AG04449 (cell line): Measurements from ENCODE around the gene MYL6B.
"Not testable (repeated sequence)": the region's sequence is repeated elsewhere in the genome, so short reads cannot be mapped to it uniquely, and the experiment has no call there.

Source experiments
- CTCF ChIA-PET: fragments of 350-600 bp; formaldehyde crosslinking; extraction: SDS; loops from one replicate; lab custom pipeline; 2021; ENCODE audit warnings: antibody characterized with exemption; lab: Yijun Ruan, JAX
- POLR2A ChIA-PET: fragments of 400-600, 350-600 bp; formaldehyde crosslinking; extraction: SDS; loops from one replicate; lab custom pipeline; 2020; ENCODE audit warnings: antibody characterized with exemption, inconsistent platforms; lab: Yijun Ruan, JAX
- DNase-seq: peaks from one replicate; pipeline ENCODE4 v3.0.0-alpha.2; 2010; ENCODE audit warnings: low read depth, low spot score
- H3K4me3 ChIP-seq: 2 replicates; pipeline ENCODE4 v1.5.1; 2011; ENCODE audit warnings: low read depth, mild to moderate bottlenecking, control low read depth, low read length
- TF ChIP-seq, protein P1 (sequence below): IDR thresholded peaks from one replicate; pipeline ENCODE4 v1.5.1; 2011; ENCODE audit warnings: mild to moderate bottlenecking, moderate library complexity, low read length, control low read depth, inconsistent platforms; ENCODE audit not compliant: insufficient read depth; ENCODE audit errors: missing control alignments

The MYL6B gene

DNA sequence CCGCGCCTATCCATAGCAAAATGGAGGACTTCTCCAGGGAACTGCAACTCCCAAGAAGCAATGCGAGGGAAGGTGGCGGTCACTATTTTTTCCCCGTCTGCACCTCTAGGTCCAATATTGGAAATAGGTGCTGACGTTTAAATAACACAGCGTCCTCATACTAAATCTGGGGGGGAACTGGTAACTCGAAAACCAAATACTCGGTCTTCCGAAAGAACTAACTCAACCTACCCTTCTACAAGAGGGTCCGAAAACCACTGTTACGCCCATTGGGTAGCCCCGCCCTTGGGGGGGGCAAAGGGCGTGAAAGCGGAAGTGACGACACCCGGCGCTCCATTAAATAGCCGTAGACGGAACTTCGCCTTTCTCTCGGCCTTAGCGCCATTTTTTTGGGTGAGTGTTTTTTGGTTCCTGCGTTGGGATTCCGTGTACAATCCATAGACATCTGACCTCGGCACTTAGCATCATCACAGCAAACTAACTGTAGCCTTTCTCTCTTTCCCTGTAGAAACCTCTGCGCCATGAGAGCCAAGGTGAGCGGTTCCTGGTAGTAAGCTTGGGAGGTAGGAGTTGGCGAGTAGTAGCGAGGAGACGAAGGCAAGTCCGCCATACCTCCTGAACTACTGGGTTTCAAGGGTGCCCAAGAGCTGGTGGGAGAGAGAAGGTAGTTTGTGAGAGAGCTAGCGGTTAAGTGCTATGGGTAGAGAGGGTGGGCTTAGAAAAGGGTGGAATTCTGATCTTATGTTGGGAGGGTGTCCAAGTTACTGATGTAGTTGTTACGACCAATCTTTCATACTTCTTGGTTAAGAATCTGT, 35.9 kb upstream of the MYL6B start, which contains the start of gene RPL41:
RPL41 (plus strand) TSS at position 367 of the 815 bp plus-strand sequence.
- ChIA-PET CTCF (interaction anchor here (0.6 to 12.9 kb wide), 8 partner anchors 9 to 78 kb away, joined by 3 to 311 read pairs (median 18); partner anchors contain the start of genes ESYT1, MYL6B and SMARCC2), POLR2A (interaction anchor here (0.7 to 4.7 kb wide), 7 partner anchors 12 to 73 kb away, joined by 3 to 49 read pairs (median 10); partner anchors contain the start of genes ESYT1, MYL6, PA2G4 and SMARCC2)
- TF ChIP-seq, protein P1, sequence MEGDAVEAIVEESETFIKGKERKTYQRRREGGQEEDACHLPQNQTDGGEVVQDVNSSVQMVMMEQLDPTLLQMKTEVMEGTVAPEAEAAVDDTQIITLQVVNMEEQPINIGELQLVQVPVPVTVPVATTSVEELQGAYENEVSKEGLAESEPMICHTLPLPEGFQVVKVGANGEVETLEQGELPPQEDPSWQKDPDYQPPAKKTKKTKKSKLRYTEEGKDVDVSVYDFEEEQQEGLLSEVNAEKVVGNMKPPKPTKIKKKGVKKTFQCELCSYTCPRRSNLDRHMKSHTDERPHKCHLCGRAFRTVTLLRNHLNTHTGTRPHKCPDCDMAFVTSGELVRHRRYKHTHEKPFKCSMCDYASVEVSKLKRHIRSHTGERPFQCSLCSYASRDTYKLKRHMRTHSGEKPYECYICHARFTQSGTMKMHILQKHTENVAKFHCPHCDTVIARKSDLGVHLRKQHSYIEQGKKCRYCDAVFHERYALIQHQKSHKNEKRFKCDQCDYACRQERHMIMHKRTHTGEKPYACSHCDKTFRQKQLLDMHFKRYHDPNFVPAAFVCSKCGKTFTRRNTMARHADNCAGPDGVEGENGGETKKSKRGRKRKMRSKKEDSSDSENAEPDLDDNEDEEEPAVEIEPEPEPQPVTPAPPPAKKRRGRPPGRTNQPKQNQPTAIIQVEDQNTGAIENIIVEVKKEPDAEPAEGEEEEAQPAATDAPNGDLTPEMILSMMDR: no peak
- H3K4me3 ChIP-seq: peak within 1 kb of the TSS; percentile 94
- DNase-seq: peak; percentile 50

DNA sequence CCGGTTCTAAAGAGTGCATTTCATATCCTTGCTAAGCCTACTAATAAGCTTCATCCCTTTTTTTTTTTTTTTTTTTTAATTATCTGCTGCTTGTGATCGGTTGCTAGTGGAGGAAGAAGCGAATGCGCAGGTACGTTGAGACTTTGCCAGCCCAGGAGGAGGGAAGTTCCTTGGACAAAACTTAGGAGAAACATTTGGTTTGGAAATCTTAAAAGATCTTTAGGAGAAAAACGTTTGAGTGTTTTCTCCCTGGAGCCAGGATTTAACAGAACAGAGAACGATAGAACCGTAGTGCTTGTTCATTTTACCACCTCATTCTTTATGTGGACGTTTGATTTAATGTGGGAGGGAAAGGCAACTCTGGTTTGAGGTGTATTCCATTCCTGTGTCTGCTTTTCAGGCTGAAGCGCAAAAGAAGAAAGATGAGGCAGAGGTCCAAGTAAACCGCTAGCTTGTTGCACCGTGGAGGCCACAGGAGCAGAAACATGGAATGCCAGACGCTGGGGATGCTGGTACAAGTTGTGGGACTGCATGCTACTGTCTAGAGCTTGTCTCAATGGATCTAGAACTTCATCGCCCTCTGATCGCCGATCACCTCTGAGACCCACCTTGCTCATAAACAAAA, 35.2 kb upstream of the MYL6B start:
- ChIA-PET POLR2A (interaction anchor here (0.7 to 4.7 kb wide), 7 partner anchors 11 to 72 kb away, joined by 3 to 49 read pairs (median 10); partner anchors contain the start of genes ESYT1, MYL6, PA2G4 and SMARCC2), CTCF (interaction anchor here (0.6 to 12.9 kb wide), 9 partner anchors 9 to 105 kb away, joined by 3 to 311 read pairs (median 35); partner anchors contain the start of genes ESYT1, MYL6, MYL6B and PA2G4)
- H3K4me3 ChIP-seq: peak overlapping the region; percentile 94
- not testable (repeated sequence) for DNase-seq

DNA sequence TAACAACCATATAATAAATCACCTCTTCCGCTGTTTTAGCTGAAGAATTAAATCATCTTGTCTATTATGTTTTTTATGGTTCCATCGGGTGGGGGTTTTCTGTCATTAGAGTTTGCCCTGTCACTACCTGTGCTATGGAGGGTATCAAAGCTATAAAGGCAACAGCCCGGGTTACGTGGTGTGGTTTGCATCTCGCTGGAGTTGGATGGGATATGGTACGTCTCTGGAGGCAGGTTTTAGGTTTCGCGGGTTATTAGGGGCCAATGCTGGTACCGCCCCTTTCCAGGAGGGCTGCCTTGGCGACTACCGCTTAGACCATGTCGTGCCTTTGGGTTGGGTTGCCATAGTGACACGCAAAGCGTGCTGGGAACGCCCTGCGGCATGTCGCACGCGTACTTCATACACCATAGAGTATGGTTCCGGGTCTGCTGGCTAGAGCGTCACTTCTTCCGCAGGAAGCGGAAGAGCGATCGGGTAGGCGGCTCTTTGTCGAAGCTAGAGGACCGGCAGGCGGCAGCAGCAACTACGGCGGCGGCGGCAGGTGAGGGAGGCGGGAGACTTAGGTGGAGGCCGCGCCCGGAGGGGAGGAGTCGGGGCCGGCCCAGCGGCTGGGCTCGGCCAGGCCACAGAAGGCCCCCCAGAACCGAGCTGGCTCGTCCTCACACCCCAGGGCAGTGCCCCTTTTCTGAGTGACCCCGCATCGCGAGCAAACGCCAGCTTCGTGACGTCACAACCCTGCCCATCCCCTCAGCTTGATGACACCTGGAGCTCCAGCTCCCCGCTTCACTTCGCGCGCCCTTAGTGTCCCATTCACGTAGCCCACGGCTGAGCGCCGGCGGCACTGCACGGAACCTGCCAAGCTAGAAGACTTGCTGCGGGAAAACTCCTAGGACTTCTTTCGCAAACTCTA, 34.4 kb upstream of the MYL6B start, which contains the start of gene ZC3H10:
ZC3H10 (plus strand) TSS at position 489 of the 910 bp plus-strand sequence. CDS start 2,297 bp downstream, outside the sequence.
- peak within 1 kb of the TSS; percentile 94 for H3K4me3 ChIP-seq
- DNase-seq: peak; percentile 95
- CTCF ChIA-PET: interaction anchor here (0.8 to 12.9 kb wide), 31 partner anchors 9 to 378 kb away, joined by 3 to 311 read pairs (median 4); partner anchors contain the start of genes ESYT1, MYL6, PA2G4 and RNF41
- POLR2A ChIA-PET: interaction anchor here (0.5 to 4.7 kb wide), 21 partner anchors 9 to 397 kb away, joined by 3 to 49 read pairs (median 4); partner anchors contain the start of genes ANKRD52, ESYT1, MYL6 and PA2G4
- TF ChIP-seq, protein P1: peak; percentile 80

DNA sequence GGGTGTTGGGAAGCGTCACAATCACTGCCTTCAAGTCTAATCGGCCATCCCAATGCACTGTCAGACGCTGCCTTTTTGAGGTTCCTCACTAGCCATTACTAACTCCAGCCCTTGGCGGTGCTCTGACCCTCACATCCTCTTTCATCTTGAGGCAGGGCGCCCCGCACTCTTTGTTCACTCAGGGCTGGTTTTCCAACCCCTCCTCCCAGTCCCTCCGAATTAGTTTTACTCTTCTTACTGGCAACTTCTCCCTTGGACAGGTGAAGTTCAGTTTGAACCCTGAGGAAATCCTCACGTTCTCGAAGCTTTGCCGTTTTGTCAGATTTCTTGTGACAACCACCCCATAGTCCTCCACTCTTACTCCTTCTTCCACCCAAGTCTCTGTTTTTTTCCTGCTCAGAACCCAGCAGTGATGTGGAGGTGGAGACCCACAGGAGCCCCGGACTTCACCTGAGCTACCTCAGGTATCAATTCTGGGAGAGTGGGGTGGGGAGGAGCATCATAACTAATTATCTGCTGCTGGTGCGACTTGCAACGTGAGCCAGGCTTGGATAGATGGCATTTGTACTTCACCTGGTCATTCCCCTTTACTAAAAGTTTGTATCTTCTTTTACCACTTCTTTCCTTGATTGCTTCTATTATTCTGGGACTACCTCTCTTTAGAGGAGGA, 33.6 kb upstream of the MYL6B start:
- TF ChIP-seq, protein P1: no peak
- DNase-seq: no peak
- POLR2A ChIA-PET: interaction anchor here (0.5 to 4.7 kb wide), 19 partner anchors 8 to 396 kb away, joined by 3 to 49 read pairs (median 5); partner anchors contain the start of genes ANKRD52, ESYT1, MYL6 and PA2G4
- CTCF ChIA-PET: interaction anchor here (0.8 to 12.9 kb wide), 38 partner anchors 9 to 379 kb away, joined by 3 to 311 read pairs (median 4); partner anchors contain the start of genes ANKRD52, ESYT1, MYL6 and PA2G4
- peak overlapping the region; percentile 81 for H3K4me3 ChIP-seq

DNA sequence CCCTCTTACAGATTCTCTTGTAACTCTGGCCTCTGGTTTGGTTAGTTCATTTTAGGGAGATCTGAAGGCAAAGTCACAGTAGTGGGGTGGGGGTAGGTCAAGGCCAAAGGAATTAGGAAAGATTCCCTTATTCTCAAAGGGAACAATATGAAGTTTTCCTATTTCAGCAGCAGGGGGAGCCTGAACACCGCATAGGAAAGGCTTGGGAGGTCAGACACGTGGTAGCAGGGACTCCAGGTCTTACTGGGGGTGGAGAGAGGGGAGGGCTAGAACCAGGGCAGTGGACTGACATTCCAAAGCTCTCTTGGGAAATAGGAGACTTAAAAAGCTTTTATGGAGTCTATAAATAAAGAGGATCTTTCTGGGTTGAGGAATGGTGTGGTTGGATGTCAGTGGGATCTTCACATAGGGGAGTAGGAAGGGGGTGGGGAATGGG, 33.0 kb upstream of the MYL6B start:
- H3K4me3 ChIP-seq: peak overlapping the region; percentile 81
- DNase-seq: peak; percentile 89
- POLR2A ChIA-PET: interaction anchor here (0.7 to 3.8 kb wide), 7 partner anchors 9 to 72 kb away, joined by 3 to 24 read pairs (median 3); partner anchors contain the start of genes ESYT1, MYL6, PA2G4 and SMARCC2
- TF ChIP-seq, protein P1: peak; percentile 69
- CTCF ChIA-PET: interaction anchor here (0.6 to 12.9 kb wide), 37 partner anchors 8 to 345 kb away, joined by 3 to 311 read pairs (median 6); partner anchors contain the start of genes ANKRD52, ESYT1, MYL6 and PA2G4
